Measurements from ENCODE around the gene PHIP.

DNA sequence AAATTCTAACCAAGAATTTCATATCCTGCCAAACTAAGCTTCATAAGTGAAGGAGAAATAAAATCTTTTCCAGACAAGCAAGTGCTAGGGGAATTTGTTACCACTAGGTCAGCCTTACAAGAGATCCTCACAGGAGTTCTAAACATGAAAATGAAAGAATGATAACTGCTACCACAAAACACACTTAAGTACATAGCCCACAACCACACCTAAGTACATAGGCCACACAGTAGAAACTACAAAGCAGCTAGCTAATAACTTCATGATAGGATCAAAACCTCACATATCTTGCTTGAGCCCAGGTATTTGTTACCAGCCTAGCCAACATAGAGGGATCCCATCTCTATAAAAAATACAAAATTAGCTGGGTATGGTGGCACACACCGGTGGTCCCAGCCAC is 160.3 kb downstream of the PHIP start:
- TF ChIP-seq, protein P1, sequence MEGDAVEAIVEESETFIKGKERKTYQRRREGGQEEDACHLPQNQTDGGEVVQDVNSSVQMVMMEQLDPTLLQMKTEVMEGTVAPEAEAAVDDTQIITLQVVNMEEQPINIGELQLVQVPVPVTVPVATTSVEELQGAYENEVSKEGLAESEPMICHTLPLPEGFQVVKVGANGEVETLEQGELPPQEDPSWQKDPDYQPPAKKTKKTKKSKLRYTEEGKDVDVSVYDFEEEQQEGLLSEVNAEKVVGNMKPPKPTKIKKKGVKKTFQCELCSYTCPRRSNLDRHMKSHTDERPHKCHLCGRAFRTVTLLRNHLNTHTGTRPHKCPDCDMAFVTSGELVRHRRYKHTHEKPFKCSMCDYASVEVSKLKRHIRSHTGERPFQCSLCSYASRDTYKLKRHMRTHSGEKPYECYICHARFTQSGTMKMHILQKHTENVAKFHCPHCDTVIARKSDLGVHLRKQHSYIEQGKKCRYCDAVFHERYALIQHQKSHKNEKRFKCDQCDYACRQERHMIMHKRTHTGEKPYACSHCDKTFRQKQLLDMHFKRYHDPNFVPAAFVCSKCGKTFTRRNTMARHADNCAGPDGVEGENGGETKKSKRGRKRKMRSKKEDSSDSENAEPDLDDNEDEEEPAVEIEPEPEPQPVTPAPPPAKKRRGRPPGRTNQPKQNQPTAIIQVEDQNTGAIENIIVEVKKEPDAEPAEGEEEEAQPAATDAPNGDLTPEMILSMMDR (conservative IDR thresholded peaks at IDR 0.05): no peak
- no peak for TF ChIP-seq EZH2 (IDR thresholded peaks at IDR 0.05; ENCODE audit: low read depth)

Data from PC-9 (cell line).